Uterus (tissue), 2 donors: ENCODE data around the gene CCNDBP1.

Experiments used
- CTCF ChIP-seq, 4 experiments: fragments of 200-600 bp in 2 of 4; fragments of 450-650 bp in 2 of 4; sonication (generic) in 2 of 4; IDR thresholded peaks; one replicate each; pipeline ENCODE4 v1.5.1; 2016 to 2019; ENCODE audit warnings: antibody characterized with exemption in 4 of 4, mild to moderate bottlenecking in 2 of 4, moderate library complexity in 1 of 4
- POLR2A ChIP-seq, 2 donors: fragments of 450-650 bp; IDR thresholded peaks; one replicate each; pipeline ENCODE4 v1.6.1; 2016; ENCODE audit warnings: antibody characterized with exemption in 2 of 2, mild to moderate bottlenecking in 1 of 2, moderate library complexity in 1 of 2

GRCh38 chr15:43219929-43220928 is 35.0 kb downstream of the CCNDBP1 start:
- TF ChIP-seq CTCF (IDR thresholded peaks at IDR 0.05) (no peak), POLR2A (IDR thresholded peaks at IDR 0.05) (no peak)
